Measurements from ENCODE around the gene MYL6B.

- TF ChIP-seq POLR2AphosphoS5 (IDR thresholded peaks at IDR 0.05; ENCODE audit: borderline replicate concordance, low read depth, low read length): no peak
- TF ChIP-seq EZH2 (IDR thresholded peaks at IDR 0.05): no peak
Observed at GRCh38 chr12:56141946-56142784, 10.2 kb upstream of the MYL6B start.
